Neutrophil (primary cell): Measurements from ENCODE around the gene CFD.

ENCODE experiments used
- H3K27ac ChIP-seq: fragments of 200-600 bp; sonication (generic); 2 replicates; pipeline ENCODE4 v1.5.1; 2016; ENCODE audit warnings: mild to moderate bottlenecking, moderate library complexity
- H3K27me3 ChIP-seq: fragments of 200-600 bp; sonication (generic); 2 replicates; pipeline ENCODE4 v1.6.0; 2016; ENCODE audit warnings: mild to moderate bottlenecking
- H3K36me3 ChIP-seq: fragments of 200-600 bp; sonication (generic); 2 replicates; pipeline ENCODE4 v1.5.1; 2017
- H3K4me1 ChIP-seq, 2 experiments: fragments of 200-600 bp in 1 of 2; sonication (generic) in 1 of 2; 1 replicate in 1 of 2; 2 replicates in 1 of 2; pipeline versions ENCODE4 v1.5.1 to v1.6.1; 2013 to 2016; ENCODE audit warnings: low read depth in 1 of 2, low read length in 1 of 2, mild to moderate bottlenecking in 1 of 2, moderate library complexity in 1 of 2; ENCODE audit not compliant: control insufficient read depth in 1 of 2, insufficient read depth in 1 of 2
- H3K4me3 ChIP-seq, 2 experiments: fragments of 200-600 bp in 1 of 2; sonication (generic) in 1 of 2; 1 replicate in 1 of 2; 2 replicates in 1 of 2; pipeline ENCODE4 v1.5.1; 2013 to 2016; ENCODE audit warnings: low read depth in 1 of 2, low read length in 1 of 2, mild to moderate bottlenecking in 1 of 2, moderate library complexity in 1 of 2
- H3K9me3 ChIP-seq: fragments of 200-600 bp; sonication (generic); 2 replicates; pipeline ENCODE4 v1.5.1; 2016
- TF ChIP-seq, protein P1 (sequence below): fragments of 200-600 bp; sonication (generic); IDR thresholded peaks from 2 replicates; pipeline ENCODE4 v1.5.1; 2016; ENCODE audit warnings: antibody characterized with exemption

Gene CFD

DNA sequence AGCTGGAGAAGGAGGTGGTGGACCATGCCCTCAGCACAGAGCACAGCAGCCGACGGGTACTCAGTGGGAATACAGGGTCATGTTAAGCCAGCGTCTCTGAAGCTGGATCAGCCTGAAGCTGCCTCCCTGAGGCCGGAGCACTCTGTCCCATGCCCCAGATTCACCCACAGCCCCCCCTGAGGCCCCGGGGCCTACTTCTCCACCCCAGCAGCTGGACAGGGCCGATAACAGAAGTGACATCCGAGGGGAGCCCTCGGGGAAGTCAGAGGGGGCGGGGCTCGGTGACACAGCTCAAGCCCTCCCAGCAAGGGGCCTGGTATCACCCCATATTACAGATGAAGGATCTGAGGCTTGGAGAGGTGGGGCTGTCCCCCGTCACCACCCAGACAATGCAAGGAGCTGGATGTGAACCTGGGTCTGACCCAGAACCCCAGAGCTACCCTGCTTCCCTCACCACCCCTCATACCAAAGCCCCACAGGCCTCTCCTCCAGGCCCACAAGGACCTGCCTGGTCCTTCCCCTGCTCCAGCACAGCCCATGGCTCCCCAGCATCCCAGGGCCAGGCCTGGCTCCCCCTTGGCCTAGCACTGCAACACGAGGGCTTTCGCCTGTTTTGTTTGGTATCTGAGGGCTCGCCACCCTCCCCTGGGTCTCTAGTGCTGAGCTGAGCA lies 47.9 kb downstream of the CFD start:
- H3K36me3 ChIP-seq, result peaks cover 47% of the 10 kb centered on the region
- H3K27ac ChIP-seq, result peak overlapping the region; percentile 100
- TF ChIP-seq, protein P1, sequence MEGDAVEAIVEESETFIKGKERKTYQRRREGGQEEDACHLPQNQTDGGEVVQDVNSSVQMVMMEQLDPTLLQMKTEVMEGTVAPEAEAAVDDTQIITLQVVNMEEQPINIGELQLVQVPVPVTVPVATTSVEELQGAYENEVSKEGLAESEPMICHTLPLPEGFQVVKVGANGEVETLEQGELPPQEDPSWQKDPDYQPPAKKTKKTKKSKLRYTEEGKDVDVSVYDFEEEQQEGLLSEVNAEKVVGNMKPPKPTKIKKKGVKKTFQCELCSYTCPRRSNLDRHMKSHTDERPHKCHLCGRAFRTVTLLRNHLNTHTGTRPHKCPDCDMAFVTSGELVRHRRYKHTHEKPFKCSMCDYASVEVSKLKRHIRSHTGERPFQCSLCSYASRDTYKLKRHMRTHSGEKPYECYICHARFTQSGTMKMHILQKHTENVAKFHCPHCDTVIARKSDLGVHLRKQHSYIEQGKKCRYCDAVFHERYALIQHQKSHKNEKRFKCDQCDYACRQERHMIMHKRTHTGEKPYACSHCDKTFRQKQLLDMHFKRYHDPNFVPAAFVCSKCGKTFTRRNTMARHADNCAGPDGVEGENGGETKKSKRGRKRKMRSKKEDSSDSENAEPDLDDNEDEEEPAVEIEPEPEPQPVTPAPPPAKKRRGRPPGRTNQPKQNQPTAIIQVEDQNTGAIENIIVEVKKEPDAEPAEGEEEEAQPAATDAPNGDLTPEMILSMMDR, result peak; percentile 31
- peak overlapping the region; percentile 66 to 68 for H3K4me3 ChIP-seq
- H3K4me1 ChIP-seq, result peaks cover 60 to 67% of the 10 kb centered on the region in 2 experiments
- H3K27me3 ChIP-seq, result no peaks in the 10 kb centered on the region
- no peaks in the 10 kb centered on the region for H3K9me3 ChIP-seq

DNA sequence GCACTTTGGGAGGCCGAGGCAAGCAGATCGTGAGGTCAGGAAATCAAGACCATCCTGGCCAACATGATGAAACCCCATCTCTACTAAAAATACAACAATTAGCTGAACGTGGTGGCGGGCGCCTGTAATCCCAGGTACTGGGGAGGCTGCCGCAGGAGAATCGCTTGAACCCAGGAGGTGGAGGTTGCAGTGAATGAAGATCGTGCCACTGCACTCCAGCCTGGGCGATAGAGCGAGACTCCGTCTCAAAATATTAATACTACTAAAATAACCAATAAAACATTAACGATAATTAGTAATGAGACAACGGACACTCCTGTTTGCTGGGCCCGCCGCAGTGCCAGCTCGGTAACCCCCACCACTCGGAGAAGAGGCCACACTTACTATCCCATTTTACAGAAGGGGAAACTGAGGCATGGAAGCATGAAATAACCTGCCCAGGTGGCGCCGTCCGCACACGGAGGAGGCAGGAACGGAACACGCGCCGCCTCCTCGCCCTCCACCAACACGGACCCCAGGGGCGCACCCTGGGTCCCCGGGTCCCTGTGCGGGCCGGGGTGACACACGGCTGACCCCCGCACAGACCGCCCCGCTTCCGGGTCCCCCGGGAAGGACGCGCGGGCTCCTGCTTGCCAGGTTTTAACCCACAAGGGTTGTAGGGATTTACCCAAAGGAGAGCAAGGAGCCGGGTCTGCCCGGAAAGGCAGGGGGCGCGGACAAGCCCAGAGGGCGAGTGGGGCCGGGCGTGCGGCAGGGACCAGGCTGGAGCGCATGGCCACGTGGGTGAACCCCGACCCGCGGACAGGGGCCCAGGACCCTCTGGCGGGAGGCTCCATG lies 52.0 kb downstream of the CFD start:
- Histone ChIP-seq H3K27me3 (peaks cover 5% of the 10 kb centered on the region), H3K36me3 (peaks cover 21% of the 10 kb centered on the region), H3K9me3 (no peaks in the 10 kb centered on the region), H3K27ac (peak overlapping the region; percentile 100), H3K4me1 (peaks cover 75 to 85% of the 10 kb centered on the region in 2 experiments), H3K4me3 (peak overlapping the region; percentile 66 to 68)
- TF ChIP-seq, protein P1, result no peak

DNA sequence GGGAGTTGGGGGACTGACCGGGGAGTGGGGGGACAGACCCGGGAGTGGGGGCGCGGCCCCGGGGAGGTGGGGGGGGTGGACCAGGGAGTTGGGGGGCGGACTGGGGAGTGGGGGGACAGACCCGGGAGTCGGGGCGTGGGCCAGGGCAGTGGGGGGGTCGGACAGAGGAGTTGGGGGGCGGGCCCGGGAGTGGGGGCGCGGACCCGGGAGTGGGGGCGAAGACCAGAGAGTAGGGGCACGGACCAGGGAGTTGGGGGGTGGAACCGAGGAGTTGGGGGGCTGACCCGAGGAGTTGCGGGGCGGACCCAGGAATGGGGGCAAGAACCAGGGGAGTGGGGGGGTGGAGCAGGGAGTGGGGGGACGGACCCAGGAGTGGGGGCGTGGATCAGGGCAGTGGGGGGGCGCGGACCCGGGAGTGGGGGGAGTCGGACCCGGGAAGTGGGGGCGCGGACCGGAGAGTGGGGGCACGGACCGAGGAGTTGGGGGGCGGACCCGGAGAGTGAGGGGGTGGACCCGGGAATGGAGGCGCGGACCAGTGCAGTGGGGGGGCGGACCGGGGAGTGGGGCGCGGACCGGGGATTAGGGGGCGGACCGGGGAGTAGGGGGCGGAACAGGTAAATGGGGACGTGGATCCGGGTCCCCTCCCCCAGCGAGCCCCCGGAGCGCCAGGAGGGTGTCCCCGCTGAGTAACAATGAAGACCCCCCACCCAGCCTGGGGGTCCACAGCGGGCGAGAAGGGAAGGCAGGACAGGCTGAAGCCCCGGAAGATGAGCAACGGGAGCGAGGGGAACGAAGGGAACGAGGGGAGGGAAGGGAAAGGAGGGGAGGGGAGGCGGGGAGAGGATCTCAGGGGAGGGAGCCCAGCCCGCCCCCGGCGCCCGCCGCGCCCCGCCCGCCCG lies 53.0 kb downstream of the CFD start:
- H3K27me3 ChIP-seq, result peaks cover 15% of the 10 kb centered on the region
- H3K4me3 ChIP-seq, result peak overlapping the region; percentile 68 to 76
- peak overlapping the region; percentile 100 for H3K27ac ChIP-seq
- H3K36me3 ChIP-seq, result peaks cover 21% of the 10 kb centered on the region
- peaks cover 73 to 85% of the 10 kb centered on the region in 2 experiments for H3K4me1 ChIP-seq
- TF ChIP-seq, protein P1, result no peak
- H3K9me3 ChIP-seq, result no peaks in the 10 kb centered on the region
